Glomerular visceral epithelial cell (primary cell): ENCODE data around the gene PPAN.

ENCODE experiments used
- DNase-seq: peaks from one replicate; pipeline ENCODE4 v3.0.0-alpha.2; 2016; ENCODE audit errors: extremely low spot score

PPAN gene

GRCh38 chr19:10113592-10113963 lies 7.4 kb downstream of the PPAN start:
- DNase-seq = no peak

- DNase-seq = no peak
These were observed 7.9 kb downstream of the PPAN start for GRCh38 chr19:10113964-10114650.

- no peak for DNase-seq
These were observed 8.7 kb downstream of the PPAN start for GRCh38 chr19:10114651-10115391.

GRCh38 chr19:10115392-10116084 lies 9.4 kb downstream of the PPAN start:
- no peak for DNase-seq

GRCh38 chr19:10116085-10116865 lies 10.1 kb downstream of the PPAN start:
- DNase-seq = no peak

- no peak for DNase-seq
These were observed 10.9 kb downstream of the PPAN start for GRCh38 chr19:10116866-10117616.

- no peak for DNase-seq
These were observed 12.8 kb downstream of the PPAN start for GRCh38 chr19:10118960-10119359.

- DNase-seq = no peak
These were observed 14.5 kb downstream of the PPAN start for GRCh38 chr19:10120538-10121189.

- no peak for DNase-seq
These were observed 15.9 kb downstream of the PPAN start for GRCh38 chr19:10122045-10122444.

- DNase-seq = no peak
These were observed 18.3 kb downstream of the PPAN start for GRCh38 chr19:10124429-10124828.

- no peak for DNase-seq
These were observed 20.1 kb downstream of the PPAN start for GRCh38 chr19:10126213-10126639.

GRCh38 chr19:10132905-10133304 lies 26.7 kb downstream of the PPAN start:
- DNase-seq = no peak

GRCh38 chr19:10133596-10133995 lies 27.4 kb downstream of the PPAN start:
- no peak for DNase-seq

GRCh38 chr19:10134040-10134439 lies 27.9 kb downstream of the PPAN start:
- DNase-seq = no peak

- DNase-seq = no peak
These were observed 29.6 kb downstream of the PPAN start for GRCh38 chr19:10135551-10136334.

GRCh38 chr19:10136936-10137335 lies 30.8 kb downstream of the PPAN start:
- no peak for DNase-seq

- no peak for DNase-seq
These were observed 31.9 kb downstream of the PPAN start for GRCh38 chr19:10137751-10138682.

GRCh38 chr19:10138879-10139795 lies 33.0 kb downstream of the PPAN start:
- no peak for DNase-seq
